Upper lobe of right lung (tissue), 1 donor: ENCODE data around the gene SLC16A3. TPM values are rescaled to one million over a fixed set of nuclear protein-coding genes. Genes with fewer than 3 reads are reported as not detected.
A peak's percentile ranks its signal among the peaks of the same experiment; 100 is the strongest.
"Not testable (repeated sequence)": the region's sequence is repeated elsewhere in the genome, so short reads cannot be mapped to it uniquely, and the experiment has no call there.

Experiments
- ATAC-seq: fragments of 200-7000 bp; cut with Tn5 transposase; one replicate; pipeline ENCODE4 v1.9.1; 2020; ENCODE audit warnings: mild to moderate bottlenecking, moderate library complexity
- DNase-seq: peaks from one replicate; pipeline ENCODE4 v3.0.0-alpha.2; 2020
- H3K27ac ChIP-seq: fragments of 200-600 bp; one replicate; pipeline ENCODE4 v1.8.0; 2022
- H3K27me3 ChIP-seq: fragments of 200-600 bp; one replicate; pipeline ENCODE4 v1.8.0; 2022; ENCODE audit warnings: mild to moderate bottlenecking
- H3K36me3 ChIP-seq: fragments of 200-600 bp; one replicate; pipeline ENCODE4 v1.8.0; 2022
- H3K4me1 ChIP-seq: fragments of 200-600 bp; one replicate; pipeline ENCODE4 v1.8.0; 2022
- H3K4me3 ChIP-seq: fragments of 200-600 bp; one replicate; pipeline ENCODE4 v1.8.0; 2022; ENCODE audit warnings: mild to moderate bottlenecking
- H3K9me3 ChIP-seq: fragments of 200-600 bp; one replicate; pipeline ENCODE4 v1.8.0; 2022
- intact Hi-C: fragments of 100-400 bp; cut with DNase I; formaldehyde crosslinking; loops from one replicate; pipeline ENCODE4 v1.11.0; 2022
- total RNA-seq: library from RNA; stranded (reverse); fragmentation: NEBNext Ultra II Directional; extraction: Animal tissue kit (Norgen Biotek cat#: 25700); gene quantifications from one replicate; pipeline ENCODE4 v1.2.1, GENCODE V29; 2021
- TF ChIP-seq, protein P1 (sequence below): fragments of 200-600 bp; IDR thresholded peaks from one replicate; pipeline ENCODE4 v1.8.0; 2022; ENCODE audit warnings: antibody characterized with exemption
- donor health status: DM: no; HTN: yes; CAD: no; lungs with severe emphysema.

SLC16A3 gene
- total RNA-seq, 1 donor from 2014 or later: 77.5 TPM

DNA sequence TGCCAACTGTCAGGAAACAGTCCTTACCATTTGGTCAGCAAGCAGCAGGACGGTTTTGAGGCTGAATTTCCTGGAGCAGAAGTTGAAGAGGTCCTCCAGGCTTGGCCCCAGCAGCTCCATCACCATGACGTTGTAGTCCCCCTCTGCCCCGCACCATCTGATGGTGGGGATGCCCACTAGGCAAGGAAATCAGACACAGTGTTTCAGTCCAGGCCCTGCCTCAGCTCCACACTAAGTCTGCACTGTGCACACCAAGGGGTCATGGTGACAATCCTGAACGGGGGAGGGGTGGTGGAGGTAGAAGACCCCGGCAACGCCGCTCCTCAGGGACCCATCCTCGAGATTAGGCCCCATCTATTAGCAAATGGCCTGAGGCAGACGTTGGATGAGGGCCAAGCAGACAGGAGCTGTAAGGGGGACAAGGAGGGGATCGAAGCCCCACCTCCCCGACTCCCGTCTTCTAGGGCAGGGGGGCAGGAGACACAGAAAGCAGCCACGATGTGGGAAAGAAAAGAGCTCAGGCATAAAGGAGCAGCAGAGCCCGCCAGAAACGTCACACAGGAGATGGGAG, 26.6 kb downstream of the SLC16A3 start:
- ATAC-seq (peak; percentile 16), DNase-seq (no peak)
- Histone ChIP-seq H3K9me3 (no peaks in the 10 kb centered on the region), H3K4me3 (no peak overlapping the region), H3K27ac (no peak overlapping the region), H3K36me3 (peaks cover 79% of the 10 kb centered on the region), H3K27me3 (no peaks in the 10 kb centered on the region), H3K4me1 (no peaks in the 10 kb centered on the region)
- TF ChIP-seq, protein P1, sequence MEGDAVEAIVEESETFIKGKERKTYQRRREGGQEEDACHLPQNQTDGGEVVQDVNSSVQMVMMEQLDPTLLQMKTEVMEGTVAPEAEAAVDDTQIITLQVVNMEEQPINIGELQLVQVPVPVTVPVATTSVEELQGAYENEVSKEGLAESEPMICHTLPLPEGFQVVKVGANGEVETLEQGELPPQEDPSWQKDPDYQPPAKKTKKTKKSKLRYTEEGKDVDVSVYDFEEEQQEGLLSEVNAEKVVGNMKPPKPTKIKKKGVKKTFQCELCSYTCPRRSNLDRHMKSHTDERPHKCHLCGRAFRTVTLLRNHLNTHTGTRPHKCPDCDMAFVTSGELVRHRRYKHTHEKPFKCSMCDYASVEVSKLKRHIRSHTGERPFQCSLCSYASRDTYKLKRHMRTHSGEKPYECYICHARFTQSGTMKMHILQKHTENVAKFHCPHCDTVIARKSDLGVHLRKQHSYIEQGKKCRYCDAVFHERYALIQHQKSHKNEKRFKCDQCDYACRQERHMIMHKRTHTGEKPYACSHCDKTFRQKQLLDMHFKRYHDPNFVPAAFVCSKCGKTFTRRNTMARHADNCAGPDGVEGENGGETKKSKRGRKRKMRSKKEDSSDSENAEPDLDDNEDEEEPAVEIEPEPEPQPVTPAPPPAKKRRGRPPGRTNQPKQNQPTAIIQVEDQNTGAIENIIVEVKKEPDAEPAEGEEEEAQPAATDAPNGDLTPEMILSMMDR: no peak
- intact Hi-C loops: no loop called here

DNA sequence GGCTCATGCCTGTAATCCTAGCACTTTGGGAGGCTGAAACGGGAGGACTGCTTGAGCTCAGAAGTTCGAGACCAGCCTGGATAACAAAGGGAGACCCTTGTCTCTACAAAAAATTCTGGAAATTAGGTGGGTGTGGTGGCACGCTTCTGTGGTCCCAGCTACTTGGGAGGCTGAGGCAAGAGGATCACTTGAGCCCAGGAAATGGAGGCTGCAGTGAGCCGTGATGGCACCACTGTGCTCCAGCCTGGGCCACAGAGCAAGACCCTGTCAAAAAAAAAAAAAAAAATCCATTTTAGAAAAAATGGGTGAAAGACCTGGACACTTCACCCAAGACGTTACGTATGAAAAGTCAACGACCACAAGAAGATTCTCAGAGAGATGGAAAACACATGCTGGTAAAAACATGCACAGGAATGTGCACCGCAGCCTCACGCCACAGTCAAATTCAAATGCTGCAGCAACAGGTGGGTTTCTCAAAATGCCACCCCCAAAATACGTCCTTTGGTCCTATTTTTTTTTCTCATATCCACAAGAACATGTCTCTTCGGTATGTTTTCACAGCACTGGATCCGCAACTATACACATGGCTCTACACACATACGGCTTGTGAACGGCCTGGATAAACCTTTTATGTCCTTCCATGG, 27.5 kb downstream of the SLC16A3 start:
- intact Hi-C loops: no loop called here
- Histone ChIP-seq H3K9me3 (no peaks in the 10 kb centered on the region), H3K4me3 (no peak overlapping the region), H3K36me3 (peaks cover 79% of the 10 kb centered on the region), H3K4me1 (no peaks in the 10 kb centered on the region), H3K27me3 (no peaks in the 10 kb centered on the region), H3K27ac (no peak overlapping the region)
- TF ChIP-seq, protein P1: no peak
- DNase-seq (no peak), ATAC-seq (no peak)

DNA sequence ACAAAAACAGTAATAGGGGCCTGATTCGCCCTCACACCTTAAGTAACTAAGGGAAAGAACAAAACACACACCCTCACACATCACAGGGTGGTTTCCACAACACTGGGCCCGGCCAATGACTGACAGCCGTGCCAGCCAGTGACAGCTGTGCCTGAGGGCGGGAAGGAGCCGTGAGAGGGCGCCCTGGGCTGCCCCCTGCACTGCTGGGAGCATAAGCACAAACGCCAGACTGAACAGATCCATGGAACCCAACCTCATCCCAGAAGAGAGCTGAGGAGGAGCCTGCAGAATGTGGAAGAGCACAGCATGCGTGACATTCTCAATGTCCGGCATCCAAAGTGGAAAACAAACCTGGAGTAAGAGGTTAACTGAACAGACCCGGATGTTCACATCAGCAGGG, 28.6 kb downstream of the SLC16A3 start:
- H3K9me3 ChIP-seq: no peaks in the 10 kb centered on the region
- no peaks in the 10 kb centered on the region for H3K4me1 ChIP-seq
- no peaks in the 10 kb centered on the region for H3K27me3 ChIP-seq
- intact Hi-C loops: no loop called here
- ATAC-seq (peak; percentile 77), DNase-seq (no peak)
- TF ChIP-seq, protein P1: no peak
- H3K4me3 ChIP-seq: no peak overlapping the region
- peaks cover 79% of the 10 kb centered on the region for H3K36me3 ChIP-seq
- no peak overlapping the region for H3K27ac ChIP-seq

DNA sequence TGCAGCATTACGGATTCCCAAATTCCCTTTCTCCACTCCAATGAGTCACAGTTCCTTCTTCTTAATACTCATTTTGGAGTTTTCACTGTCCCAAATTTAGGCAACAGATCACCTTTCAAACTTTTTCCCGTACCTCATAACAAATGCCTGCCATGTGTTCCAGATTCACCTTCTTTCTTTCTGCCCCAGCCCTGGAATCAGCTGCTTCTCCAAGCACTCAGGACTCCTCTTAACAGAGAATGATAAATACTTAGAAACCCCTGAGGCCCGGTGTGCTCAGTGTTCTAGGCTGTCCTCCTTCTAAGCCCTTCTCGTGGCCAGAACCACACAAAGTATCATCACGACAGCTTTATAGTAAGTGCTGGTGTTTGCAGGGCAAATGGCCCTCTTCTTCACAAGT, 29.7 kb downstream of the SLC16A3 start:
- ATAC-seq: no peak
- intact Hi-C loops: no loop called here
- TF ChIP-seq, protein P1: no peak
- peaks cover 7% of the 10 kb centered on the region for H3K4me1 ChIP-seq
- H3K9me3 ChIP-seq: no peaks in the 10 kb centered on the region
- H3K36me3 ChIP-seq: peaks cover 79% of the 10 kb centered on the region
- DNase-seq: no peak
- no peaks in the 10 kb centered on the region for H3K27me3 ChIP-seq
- H3K4me3 ChIP-seq: no peak overlapping the region
- no peak overlapping the region for H3K27ac ChIP-seq

DNA sequence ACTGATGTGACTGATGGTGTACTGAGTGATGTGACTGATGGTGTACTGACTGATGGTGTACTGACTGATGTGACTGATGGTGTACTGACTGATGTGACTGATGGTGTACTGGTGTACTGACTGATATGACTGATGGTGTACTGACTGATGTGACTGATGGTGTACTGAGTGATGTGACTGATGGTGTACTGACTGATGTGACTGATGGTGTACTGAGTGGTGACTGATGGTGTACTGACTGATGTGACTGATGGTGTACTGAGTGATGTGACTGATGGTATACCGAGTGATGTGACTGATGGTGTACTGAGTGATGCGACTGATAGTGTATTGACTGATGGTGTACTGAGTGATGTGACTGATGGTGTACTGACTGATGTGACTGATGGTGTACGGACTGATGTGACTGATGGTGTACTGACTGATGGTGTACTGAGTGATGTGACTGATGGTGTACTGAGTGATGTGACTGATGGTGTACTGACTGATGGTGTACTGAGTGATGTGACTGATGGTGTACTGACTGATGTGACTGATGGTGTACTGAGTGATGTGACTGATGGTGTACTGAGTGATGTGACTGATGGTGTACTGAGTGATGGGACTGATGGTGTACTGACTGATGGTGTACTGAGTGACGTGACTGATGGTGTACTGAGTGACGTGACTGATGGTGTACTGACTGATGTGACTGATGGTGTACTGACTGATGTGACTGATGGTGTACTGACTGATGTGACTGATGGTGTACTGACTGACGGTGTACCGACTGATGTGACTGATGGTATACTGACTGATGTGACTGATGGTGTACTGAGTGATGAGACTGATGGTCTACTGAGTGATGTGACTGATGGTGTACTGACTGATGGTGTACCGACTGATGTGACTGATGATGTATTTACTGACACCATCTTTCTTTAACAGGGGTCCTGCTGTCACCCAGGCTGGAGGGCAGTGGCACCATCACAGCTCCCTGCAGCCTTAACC, 31.4 kb downstream of the SLC16A3 start:
- H3K27ac ChIP-seq, H3K9me3 ChIP-seq, H3K4me3 ChIP-seq, DNase-seq, intact Hi-C loops, H3K27me3 ChIP-seq, ATAC-seq, H3K4me1 ChIP-seq: not testable (repeated sequence)
- peaks cover 93% of the 10 kb centered on the region for H3K36me3 ChIP-seq

DNA sequence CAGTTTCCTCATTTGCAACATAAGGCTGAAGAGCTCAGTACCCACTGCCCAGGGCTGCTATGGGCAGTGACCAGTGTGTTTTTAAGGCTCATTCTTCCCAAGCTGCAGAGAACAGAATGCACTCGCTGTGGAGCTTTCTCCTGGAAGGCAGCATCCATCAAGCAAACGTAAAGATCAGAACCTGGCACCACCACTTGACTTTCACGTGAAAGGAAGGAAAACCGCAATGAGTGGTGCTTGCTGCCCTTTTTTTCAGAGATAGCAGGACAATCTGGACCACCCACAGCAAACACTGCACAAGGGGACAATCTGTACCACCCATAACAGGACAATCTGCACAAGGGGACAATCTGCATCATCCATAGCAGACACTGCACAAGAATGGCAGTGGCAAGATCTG, 33.5 kb downstream of the SLC16A3 start:
- no peak for DNase-seq
- Histone ChIP-seq H3K4me1 (peaks cover 26% of the 10 kb centered on the region), H3K36me3 (peaks cover 91% of the 10 kb centered on the region), H3K4me3 (no peak overlapping the region), H3K27ac (no peak overlapping the region), H3K9me3 (no peaks in the 10 kb centered on the region), H3K27me3 (no peaks in the 10 kb centered on the region)
- no peak for ATAC-seq
- TF ChIP-seq, protein P1: no peak
- intact Hi-C loops: no loop called here
